Measurements from ENCODE around the gene GBGT1. TPM values are rescaled to one million over a fixed set of nuclear protein-coding genes. Genes with fewer than 3 reads are reported as not detected.

Gene GBGT1
- polyA plus RNA-seq, 1 donor from 2014 or later, result not detected

- Histone ChIP-seq H3K27me3 (ENCODE audit: insufficient read depth, low read depth, low read length) (peaks cover 7% of the 10 kb centered on the region), H3K79me2 (replicated peaks; ENCODE audit: insufficient read depth, low read length) (no peaks in the 10 kb centered on the region), H2AFZ (ENCODE audit: low read depth, low read length) (no peak overlapping the region), H4K20me1 (ENCODE audit: insufficient read depth) (no peaks in the 10 kb centered on the region), H3K9ac (ENCODE audit: low read length) (no peak overlapping the region), H3K36me3 (ENCODE audit: insufficient read depth, low read length) (no peaks in the 10 kb centered on the region), H3K9me2 (ENCODE audit: insufficient read depth, low read length) (no peaks in the 10 kb centered on the region), H3K4me3 (ENCODE audit: low read length) (no peak overlapping the region), H3K27ac (ENCODE audit: low read length) (no peak overlapping the region), H3F3A (ENCODE audit: insufficient read depth, low read length, poor library complexity, severe bottlenecking) (no peaks in the 10 kb centered on the region), H3K9me3 (ENCODE audit: low read length) (no peaks in the 10 kb centered on the region), H3K4me2 (ENCODE audit: low read length) (no peak overlapping the region)
- TF ChIP-seq SMC3 (conservative IDR thresholded peaks at IDR 0.05; ENCODE audit: poor library complexity) (no peak), TAF1 (IDR thresholded peaks at IDR 0.05; ENCODE audit: low read depth) (no peak), RAD21 (conservative IDR thresholded peaks at IDR 0.05) (no peak), EP300 (conservative IDR thresholded peaks at IDR 0.05; ENCODE audit: poor library complexity, severe bottlenecking) (no peak), MXI1 (conservative IDR thresholded peaks at IDR 0.05; ENCODE audit: poor library complexity, severe bottlenecking) (no peak), EZH2 (IDR thresholded peaks at IDR 0.05; ENCODE audit: borderline replicate concordance, insufficient read depth, low read length, poor library complexity, severe bottlenecking) (no peak), POLR2AphosphoS5 (IDR thresholded peaks at IDR 0.05) (no peak), CTCF (IDR thresholded peaks at IDR 0.05; ENCODE audit: poor library complexity, severe bottlenecking) (no peak)
- TF ChIP-seq, protein P1, sequence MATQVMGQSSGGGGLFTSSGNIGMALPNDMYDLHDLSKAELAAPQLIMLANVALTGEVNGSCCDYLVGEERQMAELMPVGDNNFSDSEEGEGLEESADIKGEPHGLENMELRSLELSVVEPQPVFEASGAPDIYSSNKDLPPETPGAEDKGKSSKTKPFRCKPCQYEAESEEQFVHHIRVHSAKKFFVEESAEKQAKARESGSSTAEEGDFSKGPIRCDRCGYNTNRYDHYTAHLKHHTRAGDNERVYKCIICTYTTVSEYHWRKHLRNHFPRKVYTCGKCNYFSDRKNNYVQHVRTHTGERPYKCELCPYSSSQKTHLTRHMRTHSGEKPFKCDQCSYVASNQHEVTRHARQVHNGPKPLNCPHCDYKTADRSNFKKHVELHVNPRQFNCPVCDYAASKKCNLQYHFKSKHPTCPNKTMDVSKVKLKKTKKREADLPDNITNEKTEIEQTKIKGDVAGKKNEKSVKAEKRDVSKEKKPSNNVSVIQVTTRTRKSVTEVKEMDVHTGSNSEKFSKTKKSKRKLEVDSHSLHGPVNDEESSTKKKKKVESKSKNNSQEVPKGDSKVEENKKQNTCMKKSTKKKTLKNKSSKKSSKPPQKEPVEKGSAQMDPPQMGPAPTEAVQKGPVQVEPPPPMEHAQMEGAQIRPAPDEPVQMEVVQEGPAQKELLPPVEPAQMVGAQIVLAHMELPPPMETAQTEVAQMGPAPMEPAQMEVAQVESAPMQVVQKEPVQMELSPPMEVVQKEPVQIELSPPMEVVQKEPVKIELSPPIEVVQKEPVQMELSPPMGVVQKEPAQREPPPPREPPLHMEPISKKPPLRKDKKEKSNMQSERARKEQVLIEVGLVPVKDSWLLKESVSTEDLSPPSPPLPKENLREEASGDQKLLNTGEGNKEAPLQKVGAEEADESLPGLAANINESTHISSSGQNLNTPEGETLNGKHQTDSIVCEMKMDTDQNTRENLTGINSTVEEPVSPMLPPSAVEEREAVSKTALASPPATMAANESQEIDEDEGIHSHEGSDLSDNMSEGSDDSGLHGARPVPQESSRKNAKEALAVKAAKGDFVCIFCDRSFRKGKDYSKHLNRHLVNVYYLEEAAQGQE (IDR thresholded peaks at IDR 0.05; ENCODE audit: borderline replicate concordance), result no peak
Measured at GRCh38 chr9:133186736-133187135, 23.0 kb upstream of the GBGT1 start.

GRCh38 chr9:133184971-133185370 is 21.3 kb upstream of the GBGT1 start:
- Histone ChIP-seq H3K79me2 (replicated peaks; ENCODE audit: insufficient read depth, low read length) (no peaks in the 10 kb centered on the region), H3K27me3 (ENCODE audit: insufficient read depth, low read depth, low read length) (peaks cover 7% of the 10 kb centered on the region), H3K9ac (ENCODE audit: low read length) (no peak overlapping the region), H3K4me2 (ENCODE audit: low read length) (no peak overlapping the region), H3K4me3 (ENCODE audit: low read length) (no peak overlapping the region), H2AFZ (ENCODE audit: low read depth, low read length) (no peak overlapping the region), H3K27ac (ENCODE audit: low read length) (no peak overlapping the region), H3K36me3 (ENCODE audit: insufficient read depth, low read length) (no peaks in the 10 kb centered on the region), H4K20me1 (ENCODE audit: insufficient read depth) (no peaks in the 10 kb centered on the region), H3K9me3 (ENCODE audit: low read length) (no peaks in the 10 kb centered on the region), H3F3A (ENCODE audit: insufficient read depth, low read length, poor library complexity, severe bottlenecking) (no peaks in the 10 kb centered on the region), H3K9me2 (ENCODE audit: insufficient read depth, low read length) (no peaks in the 10 kb centered on the region)
- TF ChIP-seq EZH2 (IDR thresholded peaks at IDR 0.05; ENCODE audit: borderline replicate concordance, insufficient read depth, low read length, poor library complexity, severe bottlenecking), result no peak
- TF ChIP-seq EP300 (conservative IDR thresholded peaks at IDR 0.05; ENCODE audit: poor library complexity, severe bottlenecking), result no peak
- peak; percentile 57 for TF ChIP-seq RAD21 (conservative IDR thresholded peaks at IDR 0.05)
- TF ChIP-seq CTCF (IDR thresholded peaks at IDR 0.05; ENCODE audit: poor library complexity, severe bottlenecking), result peak; percentile 64
- peak; percentile 68 for TF ChIP-seq SMC3 (conservative IDR thresholded peaks at IDR 0.05; ENCODE audit: poor library complexity)
- no peak for TF ChIP-seq POLR2AphosphoS5 (IDR thresholded peaks at IDR 0.05)
